HFF-Myc (cell line): ENCODE results near the gene EFEMP2.
A peak's percentile ranks its signal among the peaks of the same experiment; 100 is the strongest.

ENCODE experiments used
- DNase-seq: peaks from one replicate; pipeline ENCODE4 v3.0.0-alpha.2; 2011; ENCODE audit warnings: low read depth; ENCODE audit errors: extremely low read depth
- H3K4me3 ChIP-seq: replicated peaks from 2 replicates; pipeline ENCODE4 v1.5.1; 2011; ENCODE audit warnings: low read depth, mild to moderate bottlenecking, control low read depth, low read length
- TF ChIP-seq, protein P1 (sequence below): IDR thresholded peaks from 2 replicates; pipeline ENCODE4 v1.5.1; 2012; ENCODE audit warnings: mild to moderate bottlenecking, low read depth, low read length, control low read depth; ENCODE audit errors: missing control alignments

EFEMP2 gene

GRCh38 chr11:65915101-65915820 is 42.7 kb upstream of the EFEMP2 start:
- peak overlapping the region; percentile 99 for H3K4me3 ChIP-seq
- DNase-seq, result no peak
- TF ChIP-seq, protein P1, sequence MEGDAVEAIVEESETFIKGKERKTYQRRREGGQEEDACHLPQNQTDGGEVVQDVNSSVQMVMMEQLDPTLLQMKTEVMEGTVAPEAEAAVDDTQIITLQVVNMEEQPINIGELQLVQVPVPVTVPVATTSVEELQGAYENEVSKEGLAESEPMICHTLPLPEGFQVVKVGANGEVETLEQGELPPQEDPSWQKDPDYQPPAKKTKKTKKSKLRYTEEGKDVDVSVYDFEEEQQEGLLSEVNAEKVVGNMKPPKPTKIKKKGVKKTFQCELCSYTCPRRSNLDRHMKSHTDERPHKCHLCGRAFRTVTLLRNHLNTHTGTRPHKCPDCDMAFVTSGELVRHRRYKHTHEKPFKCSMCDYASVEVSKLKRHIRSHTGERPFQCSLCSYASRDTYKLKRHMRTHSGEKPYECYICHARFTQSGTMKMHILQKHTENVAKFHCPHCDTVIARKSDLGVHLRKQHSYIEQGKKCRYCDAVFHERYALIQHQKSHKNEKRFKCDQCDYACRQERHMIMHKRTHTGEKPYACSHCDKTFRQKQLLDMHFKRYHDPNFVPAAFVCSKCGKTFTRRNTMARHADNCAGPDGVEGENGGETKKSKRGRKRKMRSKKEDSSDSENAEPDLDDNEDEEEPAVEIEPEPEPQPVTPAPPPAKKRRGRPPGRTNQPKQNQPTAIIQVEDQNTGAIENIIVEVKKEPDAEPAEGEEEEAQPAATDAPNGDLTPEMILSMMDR, result no peak

DNA sequence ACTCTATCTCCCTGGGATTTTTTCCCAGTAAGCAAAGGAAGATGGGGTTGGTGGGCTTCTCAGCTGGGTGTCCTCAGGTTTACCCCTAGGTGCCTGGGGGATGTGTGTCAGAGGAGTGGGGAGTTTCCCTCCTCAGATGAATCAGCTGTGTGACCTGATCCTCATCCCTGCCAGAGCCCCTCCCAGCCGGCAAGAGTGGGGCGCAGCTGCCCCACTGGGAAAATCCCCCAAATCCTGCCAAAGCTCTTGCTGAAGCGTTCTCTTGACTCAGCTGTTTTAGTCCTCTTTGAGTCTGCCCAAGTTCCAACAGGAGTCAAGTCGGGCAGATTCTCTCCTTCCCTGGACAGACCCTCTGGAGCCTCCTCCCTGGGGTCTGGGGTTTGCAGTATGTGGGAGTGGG is 40.2 kb upstream of the EFEMP2 start:
- H3K4me3 ChIP-seq, result no peak overlapping the region
- no peak for DNase-seq
- TF ChIP-seq, protein P1, result no peak

DNA sequence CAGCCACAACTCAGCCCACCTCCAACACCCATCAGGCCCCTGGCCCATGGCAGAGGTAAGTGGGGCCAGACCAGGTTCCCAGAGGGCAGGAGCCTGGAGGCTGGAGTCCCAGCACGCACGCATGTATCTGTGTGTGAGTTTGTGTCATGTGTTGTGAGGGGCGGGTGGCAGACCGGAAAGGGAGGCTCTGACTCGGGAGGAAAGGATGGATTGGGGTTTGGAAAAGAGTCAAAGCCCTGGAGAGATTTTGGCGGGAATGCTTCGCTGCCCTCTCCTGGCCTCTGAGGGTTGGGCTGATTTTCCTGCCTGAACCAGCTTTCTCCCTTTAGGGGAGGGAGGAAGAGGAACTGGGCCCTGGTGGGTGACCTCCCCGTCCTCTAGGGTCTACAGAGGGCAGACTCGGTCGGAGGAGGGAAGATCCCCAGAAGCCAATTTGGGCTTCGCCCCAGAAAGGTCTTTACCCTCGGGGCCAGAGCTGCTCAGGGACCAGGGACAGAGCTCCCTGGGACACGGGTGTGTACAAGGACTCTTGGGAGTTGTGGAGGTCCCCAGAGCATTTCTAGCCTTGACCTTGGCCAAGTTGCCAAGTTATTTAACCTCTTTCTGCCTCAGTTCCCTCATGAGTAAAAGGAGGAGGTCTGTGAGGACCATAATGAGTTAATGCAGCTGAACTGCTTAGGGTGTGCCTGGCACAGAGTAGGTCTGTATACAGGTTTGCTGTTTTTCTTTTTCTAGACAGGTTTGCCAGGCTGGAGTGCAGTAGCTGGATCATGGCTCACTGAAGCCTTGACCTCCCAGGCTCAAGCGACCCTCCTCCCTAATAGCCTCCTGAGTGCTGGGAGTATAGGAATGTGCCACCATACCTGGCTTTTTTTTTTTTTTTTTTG is 39.3 kb upstream of the EFEMP2 start:
- H3K4me3 ChIP-seq, result no peak overlapping the region
- TF ChIP-seq, protein P1, result peak; percentile 19
- DNase-seq, result no peak

- no peak for DNase-seq
- TF ChIP-seq, protein P1, result no peak
- no peak overlapping the region for H3K4me3 ChIP-seq
These were observed 35.3 kb upstream of the EFEMP2 start for GRCh38 chr11:65907878-65908277.

DNA sequence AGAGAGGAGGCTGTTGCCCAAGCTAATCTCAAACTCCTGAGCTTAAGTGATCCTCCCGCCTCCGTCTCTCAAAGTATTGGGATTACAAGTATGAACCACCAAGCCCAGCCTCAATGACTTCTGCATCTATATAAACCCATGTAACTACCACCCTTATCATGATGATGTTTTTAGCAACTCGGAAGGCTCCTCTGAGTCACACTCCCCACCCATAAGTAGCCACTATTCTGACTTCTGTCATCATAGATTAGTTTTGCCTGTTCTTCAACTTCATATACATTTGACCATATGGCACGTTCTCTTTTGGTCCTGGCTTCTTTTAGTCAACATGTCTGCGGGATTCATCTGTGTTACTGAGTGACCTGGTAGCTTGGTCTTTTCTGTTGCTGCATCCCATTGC is 34.0 kb upstream of the EFEMP2 start:
- TF ChIP-seq, protein P1, result no peak

DNA sequence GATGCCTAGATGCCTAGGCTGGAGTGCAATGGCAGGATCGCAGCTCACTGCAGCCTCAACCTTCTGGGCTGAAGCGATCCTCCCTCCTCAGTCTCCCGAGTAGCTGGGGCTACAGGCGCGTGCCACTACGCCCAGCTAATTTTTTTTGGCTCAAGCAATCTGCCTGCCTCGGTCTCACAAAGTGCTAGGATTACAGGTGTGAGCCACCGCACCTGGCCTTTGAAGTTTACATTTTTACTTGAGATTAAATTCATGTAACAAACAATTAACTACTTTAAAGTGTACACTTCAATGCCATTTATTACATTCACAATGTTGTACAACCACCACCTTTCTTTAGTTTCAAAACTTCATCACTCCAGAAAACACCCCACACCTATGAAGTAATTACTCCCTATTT is 31.1 kb upstream of the EFEMP2 start:
- no peak for DNase-seq
- TF ChIP-seq, protein P1, result no peak
- H3K4me3 ChIP-seq, result no peak overlapping the region

More for the DNA sequence above, 34.0 kb upstream of the EFEMP2 start:
- no peak for DNase-seq
- no peak overlapping the region for H3K4me3 ChIP-seq
